Erythroblast (primary cell): ENCODE measurements around the gene ZNF442.
"Not testable (repeated sequence)": the region's sequence is repeated elsewhere in the genome, so short reads cannot be mapped to it uniquely, and the experiment has no call there.

Experiments used
- DNase-seq, 2 experiments: peaks; one replicate each; lab custom pipeline; 2025; lab: John Stamatoyannopoulos, UW
- GATA1 ChIP-seq: IDR thresholded peaks from 2 replicates; pipeline ENCODE4 v1.6.1; 2011; ENCODE audit warnings: low read depth, mild to moderate bottlenecking, control low read depth, low read length, moderate library complexity
- POLR2A ChIP-seq: IDR thresholded peaks from 2 replicates; pipeline ENCODE4 v1.6.1; 2011; ENCODE audit warnings: mild to moderate bottlenecking, low read length

ZNF442 gene

DNA sequence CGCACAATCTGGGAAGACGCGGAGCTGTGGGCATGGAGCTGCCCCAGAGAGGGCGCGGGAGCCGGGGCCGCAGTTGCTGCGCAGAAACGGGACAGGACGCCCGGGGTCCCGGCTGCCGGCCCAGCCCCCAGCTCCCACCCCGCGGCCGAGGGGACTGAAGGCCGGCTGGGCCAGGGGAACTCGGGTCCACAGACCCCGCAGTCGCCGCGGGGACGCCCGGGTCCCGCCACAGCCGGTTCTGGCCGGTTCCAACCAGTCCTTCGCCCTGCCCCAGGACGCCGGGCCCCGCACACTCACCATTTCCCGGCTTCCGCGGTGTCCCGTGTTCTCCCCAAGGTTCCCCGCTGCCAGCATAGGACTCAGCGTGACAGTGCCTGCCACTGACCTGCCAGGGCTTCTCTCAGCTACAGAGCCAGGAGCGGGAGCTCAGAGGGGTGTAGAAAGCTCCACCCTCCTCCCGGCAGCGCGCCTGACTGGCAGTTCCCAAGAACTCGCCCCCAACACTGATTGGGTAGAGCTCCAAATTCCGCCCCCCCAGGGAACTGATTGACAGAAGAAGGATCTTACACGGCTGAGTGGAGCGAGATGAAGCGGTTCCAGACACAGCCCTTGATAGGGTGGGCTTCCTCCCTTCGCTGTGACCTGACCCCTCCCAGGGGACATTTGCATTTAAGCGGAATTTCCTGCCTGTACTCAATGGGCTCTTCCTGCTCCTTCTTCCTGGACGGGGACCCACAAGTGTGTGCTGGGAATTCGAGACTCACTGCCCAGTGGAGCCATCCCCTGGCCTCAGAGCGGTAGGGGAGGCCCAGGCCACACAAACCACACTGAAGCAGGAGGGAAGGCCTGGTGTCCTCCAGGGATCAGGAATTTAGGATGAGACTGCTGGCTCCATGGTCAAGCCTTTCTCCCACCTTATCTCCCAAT, at the start of gene ZNF442:
Gene ZNF442 (minus strand): TSS at position 448 of the 927 bp plus-strand sequence. CDS start 2,052 bp downstream, outside the sequence.
- DNase-seq, result peak; percentile 86 to 87
- TF ChIP-seq POLR2A (peak; percentile 38), GATA1 (no peak)

DNA sequence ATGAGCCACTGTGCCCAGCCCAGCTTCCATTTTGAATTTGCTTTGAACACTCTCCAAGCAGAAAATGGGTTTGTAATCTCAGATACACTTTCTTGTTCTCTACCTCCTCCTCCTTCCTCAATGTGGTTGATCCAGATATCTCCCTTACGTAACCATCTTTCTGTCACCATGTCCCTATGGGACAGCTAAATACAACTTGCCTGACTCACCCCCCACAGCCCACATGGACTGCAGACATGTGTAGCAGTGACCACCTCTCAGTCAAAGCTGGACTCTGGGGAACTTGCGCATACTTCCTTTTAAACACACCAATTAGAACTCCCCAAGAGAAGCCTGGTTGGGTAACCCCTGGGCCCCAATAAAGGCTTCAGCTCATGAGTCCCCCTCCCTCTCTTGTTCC, 46.4 kb upstream of the ZNF442 start:
- TF ChIP-seq POLR2A (no peak), GATA1 (no peak)
- DNase-seq, result no peak

DNA sequence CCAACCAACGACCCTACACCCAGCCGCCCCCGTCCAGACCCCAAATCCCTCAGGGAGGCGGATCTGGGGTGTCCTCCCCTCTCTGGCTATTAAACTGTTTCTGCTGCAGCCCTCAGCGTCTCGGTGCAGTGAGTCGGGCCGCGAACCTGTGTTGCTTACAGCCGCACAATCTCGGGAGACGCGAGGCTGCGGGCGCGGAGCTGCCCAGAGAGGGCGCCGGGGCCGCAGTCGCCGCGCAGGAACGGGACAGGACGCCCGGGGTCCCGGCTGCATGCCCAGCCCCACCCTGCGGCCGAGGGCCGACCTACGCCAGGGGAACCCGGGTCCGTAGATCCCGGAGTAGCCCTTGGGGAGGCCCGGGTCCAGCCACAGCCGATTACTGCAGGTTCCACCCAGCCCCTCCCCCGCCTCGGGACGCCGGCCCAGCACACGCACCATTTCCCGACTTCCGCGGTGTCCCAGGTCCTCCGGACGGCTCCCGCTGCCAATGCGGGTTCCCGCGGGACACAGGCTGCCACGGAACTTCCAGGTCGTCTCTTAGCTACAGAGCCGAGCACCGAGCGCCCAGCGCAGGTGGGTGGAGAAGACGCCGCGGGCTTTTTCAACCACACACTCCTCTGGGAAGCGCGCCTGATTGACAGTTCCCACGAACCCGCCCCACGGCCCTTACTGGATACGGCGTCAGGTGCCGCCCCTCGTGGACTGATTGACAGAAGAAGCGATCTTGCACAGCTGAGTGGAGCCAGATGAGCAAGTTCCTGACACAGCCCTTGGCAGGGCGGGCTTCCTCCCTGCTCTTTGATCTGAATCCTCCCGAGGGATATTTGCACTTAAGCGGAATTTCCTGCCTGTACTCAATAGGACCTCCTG, 35.4 kb upstream of the ZNF442 start, which contains the start of gene ZNF799:
Gene ZNF799 (minus strand): TSS at position 639 of the 870 bp plus-strand sequence. CDS start 201 bp downstream, at position 438.
- DNase-seq, result peak; percentile 89 to 91
- peak; percentile 40 for TF ChIP-seq POLR2A
- TF ChIP-seq GATA1, result no peak

DNA sequence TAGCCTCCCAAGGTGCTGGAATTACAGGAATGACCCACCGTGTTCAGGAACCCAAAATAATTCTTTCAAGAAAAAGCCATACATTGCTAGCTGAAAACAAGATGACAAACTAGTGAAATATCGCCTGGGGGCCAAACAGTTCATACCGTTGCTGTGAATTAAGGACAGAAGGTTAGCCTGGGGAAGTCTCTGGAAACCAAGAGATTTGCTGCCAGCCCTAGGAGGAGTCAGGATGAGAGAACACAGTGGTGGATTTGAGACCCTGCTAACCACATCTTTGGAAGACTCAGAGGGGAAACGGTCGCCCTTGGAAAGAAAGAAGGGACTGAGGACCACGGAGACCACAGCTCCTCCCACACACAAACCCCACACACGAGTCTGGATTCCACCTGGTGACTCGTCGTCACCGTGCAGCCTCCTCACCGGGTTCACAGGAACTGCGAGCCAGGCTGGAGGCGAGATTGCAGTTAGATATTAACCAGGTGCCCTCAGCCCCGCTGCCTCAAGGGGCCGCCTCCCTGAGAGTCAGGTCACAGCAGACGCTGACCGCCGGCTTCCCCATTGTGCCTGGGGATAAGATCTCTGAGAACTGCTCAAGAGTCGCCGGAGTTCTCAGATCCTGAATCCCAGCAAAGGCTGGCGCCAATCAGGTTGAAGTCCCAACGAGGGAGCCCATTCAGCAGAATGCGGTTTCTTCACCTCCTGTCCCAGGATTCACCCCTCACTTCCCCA, 34.6 kb upstream of the ZNF442 start:
- peak; percentile 30 for DNase-seq

DNA sequence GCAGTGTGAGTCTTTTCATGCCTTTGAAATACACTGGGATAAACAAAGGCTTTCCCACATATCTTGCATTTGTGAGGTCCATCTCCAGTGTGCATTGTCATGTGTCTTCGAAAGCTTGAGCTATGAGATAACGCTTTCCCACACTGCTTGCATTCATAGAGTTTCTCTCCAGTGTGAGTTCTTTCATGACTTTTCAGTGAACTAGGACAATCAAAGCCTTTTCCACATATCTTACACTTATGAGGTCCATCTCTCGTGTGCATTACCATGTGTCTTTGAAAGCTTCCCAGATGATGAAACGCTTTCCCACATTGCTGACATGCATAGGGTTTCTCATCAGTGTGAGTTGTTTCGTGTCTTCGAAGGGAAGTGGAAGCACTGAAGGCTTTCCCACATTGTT, 25.7 kb upstream of the ZNF442 start:
- DNase-seq, result not testable (repeated sequence)

DNA sequence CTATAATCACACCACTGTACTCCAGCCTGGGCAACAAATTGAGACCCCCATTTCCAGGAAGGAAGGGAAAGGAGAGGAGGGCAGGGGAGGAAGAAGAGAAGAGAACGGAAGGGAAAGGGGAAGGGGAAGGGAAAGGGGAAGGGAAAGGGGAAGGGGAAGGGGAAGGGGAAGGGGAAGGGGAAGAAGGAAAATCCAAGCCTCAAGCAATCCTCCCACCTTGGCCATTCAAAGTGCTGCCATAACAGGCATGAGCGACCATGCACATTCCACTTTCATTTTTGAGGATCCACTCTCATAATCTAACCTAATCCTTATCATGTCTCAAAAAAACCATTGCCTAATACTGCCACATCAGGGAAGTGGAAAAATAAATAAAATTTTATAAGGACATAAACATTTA, 20.9 kb upstream of the ZNF442 start:
- not testable (repeated sequence) for DNase-seq

DNA sequence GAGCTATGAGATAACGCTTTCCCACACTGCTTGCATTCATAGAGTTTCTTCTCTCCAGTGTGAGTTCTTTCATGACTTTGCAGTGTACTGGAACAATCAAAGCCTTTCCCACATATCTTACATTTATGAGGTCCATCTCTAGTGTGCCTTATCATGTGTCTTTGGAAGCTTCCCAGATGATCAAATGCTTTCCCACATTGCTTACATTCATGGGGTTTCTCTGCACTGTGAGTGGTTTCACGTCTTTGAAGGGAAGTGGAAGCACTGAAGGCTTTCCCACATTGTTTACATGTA, 14.9 kb upstream of the ZNF442 start:
- TF ChIP-seq POLR2A, result no peak
- no peak for TF ChIP-seq GATA1
- no peak for DNase-seq

DNA sequence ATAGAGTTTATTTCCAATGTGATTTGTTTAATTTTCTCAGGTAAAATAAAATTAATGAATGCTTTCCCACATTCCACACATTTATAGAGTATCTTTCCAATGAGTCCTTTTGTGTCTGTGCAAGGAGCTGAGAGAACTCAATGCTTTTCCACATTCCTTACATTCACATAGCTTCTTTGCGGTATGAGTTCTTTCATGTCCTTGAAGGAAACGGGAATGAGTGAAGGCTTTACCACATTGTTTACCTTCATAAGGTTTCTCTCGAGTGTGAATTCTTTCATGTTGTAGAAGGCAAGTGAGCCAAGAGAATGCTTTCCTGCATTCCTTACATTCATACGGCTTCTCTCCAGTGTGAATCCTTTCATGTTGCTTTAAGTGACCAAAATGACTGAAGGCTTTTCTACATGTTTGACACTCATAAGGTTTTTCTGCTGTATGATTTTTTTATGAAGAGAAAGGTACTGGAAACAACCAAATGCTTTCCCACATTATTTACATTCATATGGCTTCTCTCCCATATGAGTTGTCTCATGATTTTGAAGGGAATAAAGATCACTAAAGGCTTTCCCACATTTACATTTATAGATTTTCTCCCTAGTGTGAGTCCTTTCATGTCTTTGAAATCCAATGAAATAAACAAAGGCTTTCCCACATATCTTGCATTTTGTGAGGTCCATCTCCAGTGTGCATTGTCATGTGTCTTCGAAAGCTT, 14.4 kb upstream of the ZNF442 start:
- no peak for DNase-seq
- TF ChIP-seq POLR2A (no peak), GATA1 (no peak)

DNA sequence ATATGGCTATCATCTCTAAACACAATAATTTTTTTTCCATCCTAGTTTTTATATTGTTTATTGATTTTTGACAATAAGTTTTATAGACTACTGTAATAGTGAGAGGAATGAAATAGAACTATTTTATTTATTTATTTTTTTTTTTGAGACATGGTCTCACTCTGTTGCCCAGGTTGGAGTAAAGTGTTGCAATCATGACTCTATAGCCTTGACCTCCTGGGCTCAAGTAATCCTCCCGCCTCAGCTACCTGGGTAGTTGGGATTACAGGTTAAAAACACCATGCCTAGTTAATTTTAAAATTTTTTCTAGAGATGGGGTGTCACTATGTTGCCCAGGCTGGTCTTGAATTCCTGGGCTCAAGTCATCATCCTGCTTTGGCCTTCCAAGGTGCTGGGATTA, 8.5 kb upstream of the ZNF442 start:
- DNase-seq, result no peak
- TF ChIP-seq GATA1 (no peak), POLR2A (no peak)

DNA sequence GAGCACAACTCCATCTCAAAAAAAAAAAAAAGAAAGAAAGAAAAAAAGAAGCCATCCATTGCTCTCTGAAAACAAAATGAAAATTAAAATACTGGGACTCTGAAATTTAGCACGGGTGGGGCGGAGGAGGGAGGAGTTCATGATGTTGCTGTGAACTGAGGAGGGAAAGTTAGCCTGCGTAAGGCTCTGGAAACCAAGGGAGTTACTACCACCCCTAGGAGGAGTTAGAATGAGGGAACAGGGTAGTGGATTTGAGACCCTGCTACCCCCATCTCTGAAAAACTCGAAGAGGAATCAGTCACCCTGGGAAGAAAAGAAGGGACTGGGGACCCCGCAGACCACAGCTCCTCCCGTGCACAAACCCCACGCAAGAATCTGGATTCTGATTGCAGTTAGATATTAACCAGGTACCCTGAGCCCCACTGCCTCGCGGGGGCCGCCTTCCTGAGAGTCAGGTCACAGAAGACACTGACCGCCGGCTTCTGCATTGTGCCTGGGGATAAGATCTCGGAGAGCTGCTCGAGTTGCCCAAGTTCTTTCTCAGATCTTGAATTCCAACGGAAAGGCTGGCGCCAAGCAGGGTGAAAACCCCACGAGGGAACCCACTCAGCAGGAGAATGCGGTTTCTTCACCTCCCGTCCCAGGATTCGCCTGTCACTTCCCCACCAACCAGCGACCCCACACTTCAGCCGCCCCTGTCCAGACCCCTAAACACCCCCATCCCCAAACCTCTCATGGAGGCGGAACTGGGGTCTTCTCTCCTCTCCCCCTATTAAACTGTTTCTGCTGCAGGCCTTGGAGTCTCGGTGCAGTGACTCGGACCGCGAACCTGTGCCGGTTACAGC, 870 bp downstream of the ZNF442 start:
- peak; percentile 21 to 24 for DNase-seq
- no peak for TF ChIP-seq GATA1
- no peak for TF ChIP-seq POLR2A

DNA sequence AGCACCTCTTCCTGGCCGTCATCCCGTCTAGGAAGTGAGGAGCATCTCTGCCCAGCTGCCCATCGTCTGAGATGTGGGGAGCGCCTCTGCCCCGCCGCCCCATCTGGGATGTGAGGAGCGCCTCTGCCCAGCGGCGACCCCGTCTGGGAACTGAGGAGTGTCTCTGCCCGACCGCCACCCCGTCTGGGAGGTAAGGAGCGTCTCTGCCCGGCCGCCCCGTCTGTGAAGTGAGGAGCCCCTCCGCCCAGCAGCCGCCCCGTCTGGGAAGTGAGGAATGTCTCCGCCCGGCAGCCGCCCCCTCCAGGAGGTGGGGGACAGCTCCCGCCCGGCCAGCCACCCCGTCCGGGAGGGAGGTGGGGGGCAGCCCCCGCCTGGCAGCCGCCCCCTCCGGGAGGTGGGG, 3.2 kb downstream of the ZNF442 start:
- not testable (repeated sequence) for DNase-seq

DNA sequence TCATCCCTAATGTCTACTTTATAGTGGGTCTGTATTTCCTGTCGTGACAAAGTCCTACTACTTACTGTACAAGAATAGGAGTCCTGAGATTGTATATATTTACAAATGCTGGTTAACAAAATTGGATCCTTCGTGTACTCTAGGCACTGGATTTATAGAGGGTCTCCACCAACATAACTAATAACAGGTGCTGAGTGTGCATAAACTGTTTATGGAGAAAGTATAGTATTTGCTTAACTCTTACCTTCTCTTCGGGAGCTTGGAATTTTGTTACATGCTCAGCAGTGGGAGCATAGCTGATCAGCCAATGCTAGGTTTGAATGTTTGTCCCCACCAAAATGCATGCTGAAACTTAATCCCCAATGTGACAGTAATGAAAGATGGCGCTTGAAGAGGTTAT, 12.1 kb downstream of the ZNF442 start:
- no peak for DNase-seq
- TF ChIP-seq GATA1 (no peak), POLR2A (no peak)

DNA sequence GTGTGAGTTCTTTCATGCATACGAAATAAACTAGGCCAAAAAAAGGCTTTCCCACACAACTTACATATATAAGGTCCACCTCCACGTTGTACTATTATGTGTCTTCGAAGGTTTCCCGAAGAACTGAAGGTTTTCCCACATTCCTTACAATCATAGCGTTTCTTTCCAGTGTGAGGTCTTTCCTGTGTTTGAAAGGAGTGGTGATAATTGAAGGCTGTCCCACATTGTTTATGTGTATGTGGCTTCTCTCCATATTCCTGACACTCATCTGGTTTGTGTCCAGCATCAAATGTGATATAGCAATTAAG, 14.6 kb downstream of the ZNF442 start:
- DNase-seq, result no peak
- TF ChIP-seq POLR2A (no peak), GATA1 (no peak)
